Progenitor cell of endocrine pancreas (in vitro differentiated cells): ENCODE data around the gene HIKESHI. TPM values are rescaled to one million over a fixed set of nuclear protein-coding genes. Genes with fewer than 3 reads are reported as not detected.
"Not testable (repeated sequence)": the region's sequence is repeated elsewhere in the genome, so short reads cannot be mapped to it uniquely, and the experiment has no call there.

Experiments
- DNase-seq: peaks from one replicate; pipeline ENCODE4 v3.0.0; 2021; ENCODE audit warnings: low spot score; ENCODE audit not compliant: unreplicated experiment
- H3K27ac Mint-ChIP-seq: 2 replicates; pipeline ENCODE4 v1.8.0; 2021; ENCODE audit warnings: mild to moderate bottlenecking, moderate library complexity, mixed read lengths
- H3K27me3 Mint-ChIP-seq: 2 replicates; pipeline ENCODE4 v1.8.0; 2021; ENCODE audit warnings: mixed read lengths
- H3K36me3 Mint-ChIP-seq: 2 replicates; pipeline ENCODE4 v1.8.0; 2022; ENCODE audit warnings: mixed read lengths; ENCODE audit not compliant: insufficient read depth
- H3K4me1 Mint-ChIP-seq: 2 replicates; pipeline ENCODE4 v1.8.0; 2021; ENCODE audit warnings: low read depth, mixed read lengths
- H3K4me3 Mint-ChIP-seq: 2 replicates; pipeline ENCODE4 v1.8.0; 2021; ENCODE audit warnings: low read depth, mild to moderate bottlenecking, moderate library complexity, mixed read lengths
- H3K9me3 Mint-ChIP-seq: 2 replicates; pipeline ENCODE4 v1.8.0; 2021; ENCODE audit warnings: low read depth, mixed read lengths
- CTCF ChIP-seq: fragments of 200-600 bp; sonication (generic); IDR thresholded peaks from one replicate; pipeline ENCODE4 v1.5.0; 2021; ENCODE audit warnings: antibody characterized with exemption, mild to moderate bottlenecking; ENCODE audit not compliant: unreplicated experiment
- total RNA-seq: library from RNA; stranded (reverse); gene quantifications from 2 replicates; pipeline ENCODE4 v1.2.1, GENCODE V29; 2021

Gene HIKESHI
- total RNA-seq, 1 donor from 2014 or later = 50.8 TPM

- no peaks in the 10 kb centered on the region for H3K4me1 Mint-ChIP-seq
- TF ChIP-seq CTCF = no peak
- DNase-seq = no peak
- H3K4me3 Mint-ChIP-seq = no peak overlapping the region
- no peak overlapping the region for H3K27ac Mint-ChIP-seq
- H3K9me3 Mint-ChIP-seq = no peaks in the 10 kb centered on the region
- peaks cover 3% of the 10 kb centered on the region for H3K27me3 Mint-ChIP-seq
- no peaks in the 10 kb centered on the region for H3K36me3 Mint-ChIP-seq
Observed at GRCh38 chr11:86292912-86293616, 9.0 kb upstream of the HIKESHI start.

GRCh38 chr11:86294026-86294425 is 8.0 kb upstream of the HIKESHI start:
- Mint-ChIP-seq H3K36me3 (no peaks in the 10 kb centered on the region), H3K4me1 (no peaks in the 10 kb centered on the region), H3K27ac (no peak overlapping the region), H3K27me3 (peaks cover 3% of the 10 kb centered on the region), H3K9me3 (no peaks in the 10 kb centered on the region), H3K4me3 (no peak overlapping the region)
- DNase-seq = no peak
- no peak for TF ChIP-seq CTCF

GRCh38 chr11:86301742-86302091 is 323 bp upstream of the HIKESHI start:
- no peak for DNase-seq
- no peak for TF ChIP-seq CTCF
- H3K27ac Mint-ChIP-seq = peak overlapping the region; percentile 99
- peaks cover 9% of the 10 kb centered on the region for H3K36me3 Mint-ChIP-seq
- no peaks in the 10 kb centered on the region for H3K27me3 Mint-ChIP-seq
- H3K4me3 Mint-ChIP-seq = peak overlapping the region; percentile 100
- peaks cover 17% of the 10 kb centered on the region for H3K4me1 Mint-ChIP-seq
- no peaks in the 10 kb centered on the region for H3K9me3 Mint-ChIP-seq

GRCh38 chr11:86303257-86303656 is 1.2 kb downstream of the HIKESHI start:
- H3K4me3 Mint-ChIP-seq = peak overlapping the region; percentile 100
- H3K27me3 Mint-ChIP-seq = no peaks in the 10 kb centered on the region
- peaks cover 9% of the 10 kb centered on the region for H3K36me3 Mint-ChIP-seq
- peak overlapping the region; percentile 71 for H3K27ac Mint-ChIP-seq
- no peak for DNase-seq
- TF ChIP-seq CTCF = no peak
- peaks cover 17% of the 10 kb centered on the region for H3K4me1 Mint-ChIP-seq
- H3K9me3 Mint-ChIP-seq = no peaks in the 10 kb centered on the region

- not testable (repeated sequence) for H3K4me1 Mint-ChIP-seq
Observed at GRCh38 chr11:86308710-86309109, 6.7 kb downstream of the HIKESHI start.

GRCh38 chr11:86313793-86314192 is 11.8 kb downstream of the HIKESHI start:
- no peaks in the 10 kb centered on the region for H3K4me1 Mint-ChIP-seq
- H3K9me3 Mint-ChIP-seq = no peaks in the 10 kb centered on the region
- H3K27ac Mint-ChIP-seq = peak overlapping the region; percentile 0
- no peak for DNase-seq
- peaks cover 44% of the 10 kb centered on the region for H3K36me3 Mint-ChIP-seq
- TF ChIP-seq CTCF = no peak
- H3K27me3 Mint-ChIP-seq = no peaks in the 10 kb centered on the region
- H3K4me3 Mint-ChIP-seq = no peak overlapping the region

More at GRCh38 chr11:86308710-86309109, 6.7 kb downstream of the HIKESHI start:
- DNase-seq, H3K9me3 Mint-ChIP-seq, H3K27me3 Mint-ChIP-seq, H3K4me3 Mint-ChIP-seq, H3K27ac Mint-ChIP-seq: not testable (repeated sequence)
- peaks cover 38% of the 10 kb centered on the region for H3K36me3 Mint-ChIP-seq
